ENCODE results near the gene UPK3BL1.
A peak's percentile ranks its signal among the peaks of the same experiment; 100 is the strongest.
"Not testable (repeated sequence)": the region's sequence is repeated elsewhere in the genome, so short reads cannot be mapped to it uniquely, and the experiment has no call there.

The UPK3BL1 gene

GRCh38 chr7:102627271-102627904, 15.2 kb downstream of the UPK3BL1 start:
- H3K36me3 ChIP-seq (ENCODE audit: control insufficient read depth, insufficient read depth, low read length); H3K27ac ChIP-seq; H3K4me2 ChIP-seq (ENCODE audit: low read length); H3K79me2 ChIP-seq; H3K9ac ChIP-seq; H2AFZ ChIP-seq; H3K4me3 ChIP-seq (ENCODE audit: low read depth, low read length); H3K9me3 ChIP-seq (ENCODE audit: control insufficient read depth, low read length); H3K27me3 ChIP-seq (ENCODE audit: control insufficient read depth, insufficient read depth, low read length); H3K4me1 ChIP-seq: not testable (repeated sequence)

GRCh38 chr7:102618122-102618521, 24.5 kb downstream of the UPK3BL1 start:
- H3K79me2 ChIP-seq; H3K4me1 ChIP-seq; H2AFZ ChIP-seq; H3K27ac ChIP-seq; H3K9ac ChIP-seq; H3K4me3 ChIP-seq (ENCODE audit: low read depth, low read length); H3K36me3 ChIP-seq (ENCODE audit: control insufficient read depth, insufficient read depth, low read length); H3K4me2 ChIP-seq (ENCODE audit: low read length); H3K27me3 ChIP-seq (ENCODE audit: control insufficient read depth, insufficient read depth, low read length); H3K9me3 ChIP-seq (ENCODE audit: control insufficient read depth, low read length): not testable (repeated sequence)

- H3K9ac ChIP-seq; H3K27me3 ChIP-seq (ENCODE audit: control insufficient read depth, insufficient read depth, low read length); H3K4me2 ChIP-seq (ENCODE audit: low read length); H3K27ac ChIP-seq; H3K4me1 ChIP-seq; H3K79me2 ChIP-seq; H3K36me3 ChIP-seq (ENCODE audit: control insufficient read depth, insufficient read depth, low read length); H2AFZ ChIP-seq; H3K9me3 ChIP-seq (ENCODE audit: control insufficient read depth, low read length); H3K4me3 ChIP-seq (ENCODE audit: low read depth, low read length): not testable (repeated sequence)
Measured at GRCh38 chr7:102616507-102617125, 26.0 kb downstream of the UPK3BL1 start, which contains the start of gene RASA4. TSS of gene RASA4 (minus strand) at chr7:102616756. CDS start at chr7:102616689, 67 bp downstream.

GRCh38 chr7:102615930-102616329, 26.7 kb downstream of the UPK3BL1 start:
- H3K27ac ChIP-seq; H3K4me2 ChIP-seq (ENCODE audit: low read length); H3K27me3 ChIP-seq (ENCODE audit: control insufficient read depth, insufficient read depth, low read length); H3K79me2 ChIP-seq; H3K9me3 ChIP-seq (ENCODE audit: control insufficient read depth, low read length); H3K4me3 ChIP-seq (ENCODE audit: low read depth, low read length); H3K36me3 ChIP-seq (ENCODE audit: control insufficient read depth, insufficient read depth, low read length); H3K4me1 ChIP-seq; H2AFZ ChIP-seq; H3K9ac ChIP-seq: not testable (repeated sequence)

- H3K27me3 ChIP-seq (ENCODE audit: control insufficient read depth, insufficient read depth, low read length); H3K79me2 ChIP-seq; H2AFZ ChIP-seq; H3K4me1 ChIP-seq; H3K9me3 ChIP-seq (ENCODE audit: control insufficient read depth, low read length); H3K4me3 ChIP-seq (ENCODE audit: low read depth, low read length); H3K36me3 ChIP-seq (ENCODE audit: control insufficient read depth, insufficient read depth, low read length); H3K4me2 ChIP-seq (ENCODE audit: low read length); H3K27ac ChIP-seq; H3K9ac ChIP-seq: not testable (repeated sequence)
Measured at GRCh38 chr7:102614873-102615272, 27.7 kb downstream of the UPK3BL1 start.

GRCh38 chr7:102614346-102614697, 28.3 kb downstream of the UPK3BL1 start:
- not testable (repeated sequence) for H3K36me3 ChIP-seq (ENCODE audit: control insufficient read depth, insufficient read depth, low read length); H3K79me2 ChIP-seq; H3K9ac ChIP-seq; H2AFZ ChIP-seq; H3K27ac ChIP-seq; H3K4me1 ChIP-seq; H3K4me2 ChIP-seq (ENCODE audit: low read length); H3K4me3 ChIP-seq (ENCODE audit: low read depth, low read length); H3K9me3 ChIP-seq (ENCODE audit: control insufficient read depth, low read length); H3K27me3 ChIP-seq (ENCODE audit: control insufficient read depth, insufficient read depth, low read length)

GRCh38 chr7:102613575-102614345, 28.8 kb downstream of the UPK3BL1 start:
- not testable (repeated sequence) for H3K4me1 ChIP-seq; H3K4me3 ChIP-seq (ENCODE audit: low read depth, low read length); H3K9me3 ChIP-seq (ENCODE audit: control insufficient read depth, low read length); H3K36me3 ChIP-seq (ENCODE audit: control insufficient read depth, insufficient read depth, low read length); H3K9ac ChIP-seq; H3K27me3 ChIP-seq (ENCODE audit: control insufficient read depth, insufficient read depth, low read length); H3K4me2 ChIP-seq (ENCODE audit: low read length); H2AFZ ChIP-seq; H3K79me2 ChIP-seq; H3K27ac ChIP-seq

- not testable (repeated sequence) for H3K79me2 ChIP-seq; H3K9ac ChIP-seq; H3K36me3 ChIP-seq (ENCODE audit: control insufficient read depth, insufficient read depth, low read length); H3K4me2 ChIP-seq (ENCODE audit: low read length); H3K4me1 ChIP-seq; H3K9me3 ChIP-seq (ENCODE audit: control insufficient read depth, low read length); H2AFZ ChIP-seq; H3K4me3 ChIP-seq (ENCODE audit: low read depth, low read length); H3K27me3 ChIP-seq (ENCODE audit: control insufficient read depth, insufficient read depth, low read length)
- H3K27ac ChIP-seq, result peak overlapping the region; percentile 51
Measured at GRCh38 chr7:102611675-102612325, 30.8 kb downstream of the UPK3BL1 start.

GRCh38 chr7:102611013-102611674, 31.4 kb downstream of the UPK3BL1 start:
- H2AFZ ChIP-seq; H3K4me3 ChIP-seq (ENCODE audit: low read depth, low read length); H3K27ac ChIP-seq; H3K4me1 ChIP-seq; H3K4me2 ChIP-seq (ENCODE audit: low read length); H3K36me3 ChIP-seq (ENCODE audit: control insufficient read depth, insufficient read depth, low read length); H3K9me3 ChIP-seq (ENCODE audit: control insufficient read depth, low read length); H3K79me2 ChIP-seq; H3K27me3 ChIP-seq (ENCODE audit: control insufficient read depth, insufficient read depth, low read length); H3K9ac ChIP-seq: not testable (repeated sequence)

GRCh38 chr7:102610441-102610840, 32.1 kb downstream of the UPK3BL1 start:
- not testable (repeated sequence) for H3K4me1 ChIP-seq; H3K36me3 ChIP-seq (ENCODE audit: control insufficient read depth, insufficient read depth, low read length); H3K4me3 ChIP-seq (ENCODE audit: low read depth, low read length); H3K27me3 ChIP-seq (ENCODE audit: control insufficient read depth, insufficient read depth, low read length); H3K4me2 ChIP-seq (ENCODE audit: low read length); H3K9ac ChIP-seq; H3K79me2 ChIP-seq; H2AFZ ChIP-seq; H3K9me3 ChIP-seq (ENCODE audit: control insufficient read depth, low read length); H3K27ac ChIP-seq

Data from parathyroid adenoma (tissue), 2 donors.